ENCODE measurements around the gene DCDC2C.
A peak's percentile ranks its signal among the peaks of the same experiment; 100 is the strongest.

DCDC2C gene

DNA sequence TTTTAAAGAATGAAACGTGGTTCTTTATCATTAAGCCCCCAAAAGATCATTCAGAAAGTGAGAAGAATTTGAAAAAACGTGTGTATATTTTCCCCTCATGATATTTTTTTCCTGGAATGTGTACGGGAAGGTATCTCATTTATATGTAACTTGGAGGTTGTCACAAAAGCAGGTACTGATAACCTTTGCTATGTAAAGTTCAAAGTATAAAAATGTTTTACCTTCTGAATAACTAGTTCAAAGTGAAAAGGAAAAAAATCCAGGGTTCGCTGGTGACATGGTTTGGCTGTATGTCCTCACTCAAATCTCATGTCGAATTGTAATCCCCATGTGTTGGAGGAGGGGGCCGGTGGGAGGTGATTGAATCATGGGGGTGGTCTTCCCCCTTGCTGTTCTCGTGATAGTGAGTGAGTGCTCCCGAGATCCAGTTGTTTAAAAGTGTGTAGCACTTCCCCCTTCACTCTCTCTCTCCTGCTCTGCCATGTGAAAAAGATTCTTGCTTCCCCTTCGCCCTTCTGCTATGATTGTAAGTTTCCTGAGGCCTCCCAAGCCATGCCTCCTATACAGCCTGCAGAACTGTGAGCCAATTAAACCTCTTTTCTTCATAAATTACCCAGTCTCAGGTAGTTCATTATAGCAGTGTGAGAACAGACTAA is 144.2 kb downstream of the DCDC2C start:
- no peak for DNase-seq

- DNase-seq: no peak
Observed at GRCh38 chr2:3848776-3849175, 145.4 kb downstream of the DCDC2C start.

- no peak for DNase-seq
Observed at GRCh38 chr2:3849213-3849612, 145.8 kb downstream of the DCDC2C start.

DNA sequence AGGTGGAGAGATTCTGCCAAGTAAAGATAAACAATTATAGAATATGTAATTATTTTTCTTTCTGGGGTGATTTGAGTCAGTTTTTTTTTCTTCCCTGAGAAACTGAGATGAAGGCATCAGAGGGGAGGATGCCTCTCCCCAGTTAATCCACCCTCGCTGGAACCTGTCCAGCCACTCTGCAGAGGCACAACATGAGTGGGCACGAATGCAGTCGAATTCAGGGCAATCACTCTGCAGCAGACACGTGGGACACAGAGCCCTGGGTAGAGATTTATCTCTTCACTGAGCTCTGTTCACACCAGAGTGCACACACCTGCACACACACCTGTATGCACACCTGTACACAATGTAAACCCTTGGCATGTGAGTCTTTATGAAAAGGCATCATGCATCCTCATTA is 154.2 kb downstream of the DCDC2C start:
- DNase-seq: peak; percentile 42

GRCh38 chr2:3864943-3865865 is 161.8 kb downstream of the DCDC2C start:
- DNase-seq: no peak

- peak; percentile 6 for DNase-seq
Observed at GRCh38 chr2:3867469-3867868, 164.1 kb downstream of the DCDC2C start.

- no peak for DNase-seq
Observed at GRCh38 chr2:3868012-3868805, 164.8 kb downstream of the DCDC2C start.

GRCh38 chr2:3870222-3870621 is 166.8 kb downstream of the DCDC2C start:
- no peak for DNase-seq

DNA sequence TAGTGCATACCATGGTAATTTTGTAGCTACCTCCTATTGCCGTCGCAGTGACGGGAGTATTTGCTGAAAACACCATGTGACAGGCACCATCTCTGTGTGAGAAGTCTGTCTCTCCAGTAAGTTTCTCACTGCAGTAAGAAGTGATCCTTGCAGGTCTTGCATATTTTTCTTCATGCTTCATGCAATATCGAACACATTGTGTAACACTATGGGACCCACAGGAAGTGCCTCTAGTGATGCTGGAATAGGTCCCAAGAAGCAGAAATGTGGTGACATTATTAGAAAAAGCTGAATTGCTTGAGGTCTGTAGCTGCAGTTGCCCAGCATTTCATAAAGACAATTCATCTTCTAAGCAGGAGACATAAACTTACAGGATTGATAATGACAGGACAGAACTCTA is 167.6 kb downstream of the DCDC2C start:
- DNase-seq: no peak

DNA sequence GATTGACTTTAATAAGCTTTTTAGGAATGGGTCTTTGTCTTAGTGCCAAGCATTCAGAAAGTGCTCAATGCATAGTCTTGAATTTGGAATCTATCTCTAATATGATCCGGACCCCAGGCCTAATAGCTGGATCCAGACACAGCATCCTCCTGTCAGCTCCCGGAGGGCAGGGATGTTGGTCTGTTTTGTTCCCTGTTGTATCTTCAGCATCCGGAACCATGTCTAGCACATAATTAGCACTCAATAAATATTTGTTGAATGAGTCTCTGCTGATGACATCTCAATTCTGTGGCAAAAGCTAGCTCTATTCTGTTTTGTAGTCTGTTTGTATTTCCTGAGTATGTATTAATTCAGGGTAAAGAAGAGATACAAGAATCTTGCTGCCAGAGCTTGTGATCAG is 169.1 kb downstream of the DCDC2C start:
- DNase-seq: no peak

GRCh38 chr2:3873899-3874298 is 170.5 kb downstream of the DCDC2C start:
- no peak for DNase-seq

DNA sequence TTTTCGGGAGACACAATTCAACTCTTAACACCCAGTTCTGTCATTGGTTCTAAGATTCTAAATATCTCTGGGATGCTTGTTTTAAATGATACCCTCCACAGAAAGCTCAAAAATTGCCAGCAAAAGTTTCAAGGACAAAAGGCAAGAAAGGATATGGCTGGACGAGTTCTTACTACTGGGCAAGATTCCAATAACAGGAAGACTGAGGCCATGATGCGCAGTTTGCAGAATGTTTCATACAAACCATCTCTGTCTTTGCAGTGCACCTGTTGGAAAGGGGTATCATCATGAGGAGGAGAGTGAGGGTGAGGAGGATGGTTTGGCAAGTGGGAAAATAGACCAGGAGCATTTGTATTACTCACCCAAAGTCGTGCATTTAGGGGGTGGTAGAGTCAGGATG is 172.8 kb downstream of the DCDC2C start:
- DNase-seq: no peak

DNA sequence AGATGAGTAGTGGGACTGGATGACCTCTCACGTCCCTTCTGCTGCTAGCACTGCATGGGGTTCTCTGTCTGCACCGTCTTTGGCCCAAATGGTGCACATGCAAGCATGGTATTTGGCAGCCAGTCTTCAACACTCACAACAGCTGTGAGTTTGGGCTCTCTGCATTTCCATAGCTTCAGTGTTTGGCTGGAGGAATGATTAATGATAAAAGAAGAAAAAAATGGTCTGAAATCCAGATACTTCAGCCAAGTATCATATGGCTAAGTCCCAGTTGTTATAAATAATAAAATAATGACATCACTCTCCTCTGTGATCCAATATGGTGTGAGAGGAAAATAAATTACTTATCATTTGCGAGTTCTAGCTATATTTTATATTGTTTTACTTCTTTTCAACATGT is 173.3 kb downstream of the DCDC2C start:
- no peak for DNase-seq

DNA sequence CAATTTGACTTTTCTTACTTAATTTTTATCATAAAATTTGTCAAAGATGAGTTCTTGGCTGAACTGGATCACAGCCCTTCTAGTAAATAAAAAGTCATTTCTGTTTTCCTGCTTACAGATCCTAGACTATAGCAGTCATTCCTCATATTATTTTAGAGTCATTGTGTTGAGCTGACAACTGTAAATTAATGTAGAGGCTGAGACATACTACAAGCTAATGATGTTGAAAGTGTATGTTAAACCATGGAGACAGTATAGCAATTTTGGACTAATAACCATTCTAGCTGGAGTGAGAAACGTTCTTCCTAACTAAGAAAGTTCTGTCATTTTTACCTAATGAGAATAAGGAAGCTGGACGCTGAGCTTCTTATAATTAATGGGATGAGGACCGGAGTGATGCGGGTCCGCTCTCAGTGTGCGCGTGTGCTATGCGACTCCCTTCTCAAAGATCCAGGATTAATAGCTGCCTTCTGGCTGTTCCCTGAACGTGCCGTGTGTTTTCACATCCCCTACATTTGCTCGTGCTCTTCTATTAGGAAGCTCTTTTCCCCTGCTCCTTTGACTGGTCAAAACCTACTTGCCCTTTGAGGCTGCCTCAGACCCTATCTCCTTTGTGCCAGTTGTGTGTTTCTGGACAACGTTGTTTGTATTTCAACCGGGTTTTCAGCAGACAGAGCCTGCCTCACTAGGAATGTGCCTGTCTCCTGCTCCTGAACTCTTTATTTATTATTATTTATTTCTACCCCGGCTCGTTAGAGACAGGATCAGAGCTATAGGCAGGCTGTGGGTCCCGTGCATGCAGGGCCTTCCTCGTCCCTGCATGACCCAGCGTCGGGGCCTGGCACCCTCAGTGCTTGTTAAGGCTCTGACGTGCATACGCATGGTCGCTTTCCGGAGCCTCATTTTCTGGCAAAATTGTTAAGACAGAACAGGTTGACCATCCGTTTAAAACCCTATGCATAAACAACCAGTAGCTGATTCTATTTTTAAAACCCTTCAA is 182.6 kb downstream of the DCDC2C start:
- DNase-seq: no peak

DNA sequence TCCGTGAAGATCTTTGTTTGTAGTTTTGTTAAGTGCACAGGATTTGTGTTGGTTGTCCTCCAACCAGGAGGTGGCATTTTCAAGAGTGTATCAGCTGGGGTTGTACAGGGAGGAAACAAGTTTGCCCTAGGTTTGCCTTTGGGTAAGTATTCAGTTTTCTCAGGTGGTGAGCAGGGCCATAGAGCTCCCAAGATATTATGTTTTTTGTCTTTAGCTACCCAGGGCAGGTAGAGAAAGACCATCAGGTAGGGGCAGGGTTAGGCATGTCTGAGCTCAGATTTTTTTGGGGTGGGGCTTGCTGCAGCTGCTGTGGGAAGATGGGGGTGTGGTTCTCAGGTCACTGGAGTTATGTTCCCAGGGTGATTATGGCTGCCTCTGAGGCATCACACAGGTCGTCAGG is 191.6 kb downstream of the DCDC2C start:
- no peak for DNase-seq

All from NCI-H1092 treated with DMSO at 0.1 percent for 48 hours (cell line).